ENCODE data around the gene MED7.

Gene MED7

GRCh38 chr5:157115012-157115411, 27.7 kb downstream of the MED7 start:
- Histone ChIP-seq H4K20me1 (ENCODE audit: insufficient read depth, low read length) (no peaks in the 10 kb centered on the region), H2AFZ (ENCODE audit: low read depth, low read length) (no peak overlapping the region; the same call in 1 of the 2 replicates), H3K4me2 (ENCODE audit: insufficient read depth, low read length) (no peak overlapping the region), H3K79me2 (ENCODE audit: insufficient read depth, low read length) (no peaks in the 10 kb centered on the region), H3K4me3 (ENCODE audit: low read depth in 1 of 2, low read length in 2 of 2) (no peak overlapping the region), H3K4me1 (ENCODE audit: insufficient read depth, low read length) (no peaks in the 10 kb centered on the region), H3K27me3 (ENCODE audit: insufficient read depth, low read length, poor library complexity) (no peaks in the 10 kb centered on the region), H3K36me3 (ENCODE audit: insufficient read depth, low read length) (no peaks in the 10 kb centered on the region), H3K9me3 (ENCODE audit: insufficient read depth, low read length, severe bottlenecking) (no peaks in the 10 kb centered on the region), H3K27ac (ENCODE audit: low read length) (no peak overlapping the region), H3K9ac (ENCODE audit: low read depth, low read length) (no peak overlapping the region)
- DNase-seq = no peak
- no peak for ATAC-seq (ENCODE audit: insufficient read depth, low read depth)
- TF ChIP-seq EZH2 (IDR thresholded peaks at IDR 0.05; ENCODE audit: borderline replicate concordance, low read depth, low read length, severe bottlenecking) = no peak
- TF ChIP-seq CTCF (IDR thresholded peaks at IDR 0.05; ENCODE audit: borderline replicate concordance, extremely low read depth, low read length, poor library complexity, severe bottlenecking) = no peak

GRCh38 chr5:157113002-157113401, 29.7 kb downstream of the MED7 start:
- Histone ChIP-seq H3K27ac (ENCODE audit: low read length) (no peak overlapping the region), H3K27me3 (ENCODE audit: insufficient read depth, low read length, poor library complexity) (no peaks in the 10 kb centered on the region), H3K4me3 (ENCODE audit: low read depth in 1 of 2, low read length in 2 of 2) (no peak overlapping the region), H3K79me2 (ENCODE audit: insufficient read depth, low read length) (no peaks in the 10 kb centered on the region), H3K4me2 (ENCODE audit: insufficient read depth, low read length) (no peak overlapping the region), H3K9me3 (ENCODE audit: insufficient read depth, low read length, severe bottlenecking) (no peaks in the 10 kb centered on the region), H2AFZ (ENCODE audit: low read depth, low read length) (no peak overlapping the region), H3K36me3 (ENCODE audit: insufficient read depth, low read length) (no peaks in the 10 kb centered on the region), H4K20me1 (ENCODE audit: insufficient read depth, low read length) (no peaks in the 10 kb centered on the region), H3K9ac (ENCODE audit: low read depth, low read length) (no peak overlapping the region), H3K4me1 (ENCODE audit: insufficient read depth, low read length) (no peaks in the 10 kb centered on the region)
- DNase-seq (no peak), ATAC-seq (ENCODE audit: insufficient read depth, low read depth) (no peak)
- TF ChIP-seq EZH2 (IDR thresholded peaks at IDR 0.05; ENCODE audit: borderline replicate concordance, low read depth, low read length, severe bottlenecking) (no peak), CTCF (IDR thresholded peaks at IDR 0.05; ENCODE audit: borderline replicate concordance, extremely low read depth, low read length, poor library complexity, severe bottlenecking) (no peak)

- Histone ChIP-seq H3K79me2 (ENCODE audit: insufficient read depth, low read length) (no peaks in the 10 kb centered on the region), H3K9ac (ENCODE audit: low read depth, low read length) (no peak overlapping the region), H3K4me1 (ENCODE audit: insufficient read depth, low read length) (no peaks in the 10 kb centered on the region), H3K27ac (ENCODE audit: low read length) (no peak overlapping the region), H3K4me2 (ENCODE audit: insufficient read depth, low read length) (no peak overlapping the region), H3K27me3 (ENCODE audit: insufficient read depth, low read length, poor library complexity) (no peaks in the 10 kb centered on the region), H3K4me3 (ENCODE audit: low read depth in 1 of 2, low read length in 2 of 2) (no peak overlapping the region), H3K9me3 (ENCODE audit: insufficient read depth, low read length, severe bottlenecking) (no peaks in the 10 kb centered on the region), H4K20me1 (ENCODE audit: insufficient read depth, low read length) (no peaks in the 10 kb centered on the region), H2AFZ (ENCODE audit: low read depth, low read length) (no peak overlapping the region), H3K36me3 (ENCODE audit: insufficient read depth, low read length) (no peaks in the 10 kb centered on the region)
- ATAC-seq (ENCODE audit: insufficient read depth, low read depth) (0 out of 3 replicates have a peak, but pooled peaks have one; percentile 37), DNase-seq (no peak)
- TF ChIP-seq CTCF (IDR thresholded peaks at IDR 0.05; ENCODE audit: borderline replicate concordance, extremely low read depth, low read length, poor library complexity, severe bottlenecking) (no peak), EZH2 (IDR thresholded peaks at IDR 0.05; ENCODE audit: borderline replicate concordance, low read depth, low read length, severe bottlenecking) (no peak)
Observed at GRCh38 chr5:157109744-157110143, 32.9 kb downstream of the MED7 start.

GRCh38 chr5:157108976-157109375, 33.7 kb downstream of the MED7 start, which contains the start of gene HAVCR2:
HAVCR2 (minus strand) TSS chr5:157109044; CDS start chr5:157108983, 61 bp downstream.
- ATAC-seq (ENCODE audit: insufficient read depth, low read depth) (peak; percentile 82), DNase-seq (peak; percentile 12)
- Histone ChIP-seq H3K9ac (ENCODE audit: low read depth, low read length) (no peak within 1 kb of the TSS), H4K20me1 (ENCODE audit: insufficient read depth, low read length) (no peaks in the 10 kb centered on the region), H3K9me3 (ENCODE audit: insufficient read depth, low read length, severe bottlenecking) (no peaks in the 10 kb centered on the region), H3K79me2 (ENCODE audit: insufficient read depth, low read length) (no peaks in the 10 kb centered on the region), H3K4me2 (ENCODE audit: insufficient read depth, low read length) (no peak within 1 kb of the TSS), H3K4me3 (ENCODE audit: low read depth in 1 of 2, low read length in 2 of 2) (no peak within 1 kb of the TSS), H2AFZ (ENCODE audit: low read depth, low read length) (no peak within 1 kb of the TSS), H3K27ac (ENCODE audit: low read length) (no peak within 1 kb of the TSS), H3K27me3 (ENCODE audit: insufficient read depth, low read length, poor library complexity) (no peaks in the 10 kb centered on the region), H3K36me3 (ENCODE audit: insufficient read depth, low read length) (no peaks in the 10 kb centered on the region), H3K4me1 (ENCODE audit: insufficient read depth, low read length) (no peaks in the 10 kb centered on the region)
- TF ChIP-seq EZH2 (IDR thresholded peaks at IDR 0.05; ENCODE audit: borderline replicate concordance, low read depth, low read length, severe bottlenecking) (no peak), CTCF (IDR thresholded peaks at IDR 0.05; ENCODE audit: borderline replicate concordance, extremely low read depth, low read length, poor library complexity, severe bottlenecking) (no peak)
